NCI-H446 (cell line): ENCODE data around the gene ABCC5.
A peak's percentile ranks its signal among the peaks of the same experiment; 100 is the strongest.
"Not testable (repeated sequence)": the region's sequence is repeated elsewhere in the genome, so short reads cannot be mapped to it uniquely, and the experiment has no call there.

ENCODE experiments used
- DNase-seq, 2 experiments: peaks; one replicate each; lab custom pipeline; 2025; lab: John Stamatoyannopoulos, UW

The ABCC5 gene

GRCh38 chr3:183892610-183893214 lies 125.0 kb downstream of the ABCC5 start:
- no peak for DNase-seq

- DNase-seq = no peak
Measured at GRCh38 chr3:183885766-183886165, 131.9 kb downstream of the ABCC5 start.

- peak; percentile 80 to 96 for DNase-seq
Measured at GRCh38 chr3:183884427-183885296, 133.0 kb downstream of the ABCC5 start, which contains the start of gene PARL. Gene PARL (minus strand): TSS chr3:183884880. CDS start chr3:183884846, 34 bp downstream.

- no peak for DNase-seq
Measured at GRCh38 chr3:183884097-183884426, 133.6 kb downstream of the ABCC5 start.

GRCh38 chr3:183883291-183884096 lies 134.2 kb downstream of the ABCC5 start:
- no peak for DNase-seq

GRCh38 chr3:183880121-183880520 lies 137.6 kb downstream of the ABCC5 start:
- no peak for DNase-seq

GRCh38 chr3:183879243-183879642 lies 138.4 kb downstream of the ABCC5 start:
- no peak for DNase-seq

GRCh38 chr3:183878071-183878470 lies 139.6 kb downstream of the ABCC5 start:
- DNase-seq = no peak

GRCh38 chr3:183877227-183877626 lies 140.5 kb downstream of the ABCC5 start:
- DNase-seq = not testable (repeated sequence)

- no peak for DNase-seq
Measured at GRCh38 chr3:183875411-183875810, 142.3 kb downstream of the ABCC5 start.

GRCh38 chr3:183873914-183874313 lies 143.8 kb downstream of the ABCC5 start:
- no peak for DNase-seq

GRCh38 chr3:183871541-183871940 lies 146.1 kb downstream of the ABCC5 start:
- DNase-seq = no peak

- DNase-seq = no peak
Measured at GRCh38 chr3:183870563-183870962, 147.1 kb downstream of the ABCC5 start.
